ENCODE data around the gene TLCD3B. TPM values are rescaled to one million over a fixed set of nuclear protein-coding genes. Genes with fewer than 3 reads are reported as not detected.
A peak's percentile ranks its signal among the peaks of the same experiment; 100 is the strongest.

TLCD3B gene
- total and polyA plus RNA-seq, 9 donors = 0.15 TPM; not detected in 8

- Histone ChIP-seq H3K27me3 (no peaks in the 10 kb centered on the region), H3K4me1 (ENCODE audit: insufficient read depth) (peaks cover 2% of the 10 kb centered on the region), H3K9me3 (no peaks in the 10 kb centered on the region), H3K27ac (no peak overlapping the region), H3K36me3 (no peaks in the 10 kb centered on the region), H3K4me3 (no peak overlapping the region)
- intact Hi-C loops (cut with DNase I) = loop anchor here in 2 of 4 donors (5.0 to 10.0 kb wide), 4 partner anchors 75 to 198 kb away; partner anchors contain the start of genes KCTD13 (in 2 of the 2), CDIPT (in 1 of the 2) and MAZ (in 1 of the 2)
- WGBS, 3 donors = 74 to 75% (median 74%) methylated on average over 19 of the region's 19 CpGs
- TF ChIP-seq POLR2A (IDR thresholded peaks at IDR 0.05) = no peak
- TF ChIP-seq CTCF (IDR thresholded peaks at IDR 0.05) = no peak
- no peak for TF ChIP-seq EP300 (IDR thresholded peaks at IDR 0.05)
- DNase-seq = no peak
Observed at GRCh38 chr16:30002614-30003346, 28.3 kb downstream of the TLCD3B start.

GRCh38 chr16:30000735-30001631 is 30.1 kb downstream of the TLCD3B start:
- Histone ChIP-seq H3K4me3 (no peak overlapping the region), H3K27me3 (no peaks in the 10 kb centered on the region), H3K9me3 (no peaks in the 10 kb centered on the region), H3K4me1 (ENCODE audit: insufficient read depth) (peaks cover 5% of the 10 kb centered on the region), H3K27ac (no peak overlapping the region), H3K36me3 (no peaks in the 10 kb centered on the region)
- no peak for DNase-seq
- intact Hi-C loops (cut with DNase I) = loop anchor here in 2 of 4 donors (5.0 to 10.0 kb wide), 4 partner anchors 74 to 196 kb away; partner anchors contain the start of genes KCTD13 (in 2 of the 2), CDIPT (in 1 of the 2) and MAZ (in 1 of the 2)
- TF ChIP-seq POLR2A (IDR thresholded peaks at IDR 0.05) (no peak), CTCF (IDR thresholded peaks at IDR 0.05) (no peak), EP300 (IDR thresholded peaks at IDR 0.05) (no peak)
- WGBS, 3 donors = 77 to 80% (median 77%) methylated on average over 33 of the region's 33 CpGs

- H3K27me3 ChIP-seq = no peaks in the 10 kb centered on the region
- no peak overlapping the region for H3K4me3 ChIP-seq
- DNase-seq = no peak
- WGBS, 3 donors = 87 to 90% (median 89%) methylated on average over 6 of the region's 6 CpGs
- TF ChIP-seq CTCF (IDR thresholded peaks at IDR 0.05) (no peak), EP300 (IDR thresholded peaks at IDR 0.05) (no peak), POLR2A (IDR thresholded peaks at IDR 0.05) (no peak)
- no peaks in the 10 kb centered on the region for H3K9me3 ChIP-seq
- H3K4me1 ChIP-seq (ENCODE audit: insufficient read depth) = peaks cover 3% of the 10 kb centered on the region
- intact Hi-C loops (cut with DNase I) = loop anchor here in 2 of 4 donors (5.0 to 10.0 kb wide), 4 partner anchors 72 to 195 kb away; partner anchors contain the start of genes KCTD13 (in 2 of the 2), CDIPT (in 1 of the 2) and MAZ (in 1 of the 2)
- H3K36me3 ChIP-seq = no peaks in the 10 kb centered on the region
- no peak overlapping the region for H3K27ac ChIP-seq
Observed at GRCh38 chr16:29999605-30000004, 31.5 kb downstream of the TLCD3B start.

GRCh38 chr16:29996766-29997250 is 34.3 kb downstream of the TLCD3B start:
- peak overlapping the region; percentile 51 for H3K4me3 ChIP-seq
- H3K36me3 ChIP-seq = no peaks in the 10 kb centered on the region
- DNase-seq = no peak
- WGBS, 3 donors = 19 to 25% (median 21%) methylated on average over 9 of the region's 9 CpGs
- no peak overlapping the region for H3K27ac ChIP-seq
- H3K27me3 ChIP-seq = no peaks in the 10 kb centered on the region
- TF ChIP-seq POLR2A (IDR thresholded peaks at IDR 0.05) (no peak), CTCF (IDR thresholded peaks at IDR 0.05) (no peak), EP300 (IDR thresholded peaks at IDR 0.05) (no peak)
- no peaks in the 10 kb centered on the region for H3K9me3 ChIP-seq
- intact Hi-C loops (cut with DNase I) = no loop called here
- peaks cover 3% of the 10 kb centered on the region for H3K4me1 ChIP-seq (ENCODE audit: insufficient read depth)
